ENCODE results near the gene AKT3.

DNA sequence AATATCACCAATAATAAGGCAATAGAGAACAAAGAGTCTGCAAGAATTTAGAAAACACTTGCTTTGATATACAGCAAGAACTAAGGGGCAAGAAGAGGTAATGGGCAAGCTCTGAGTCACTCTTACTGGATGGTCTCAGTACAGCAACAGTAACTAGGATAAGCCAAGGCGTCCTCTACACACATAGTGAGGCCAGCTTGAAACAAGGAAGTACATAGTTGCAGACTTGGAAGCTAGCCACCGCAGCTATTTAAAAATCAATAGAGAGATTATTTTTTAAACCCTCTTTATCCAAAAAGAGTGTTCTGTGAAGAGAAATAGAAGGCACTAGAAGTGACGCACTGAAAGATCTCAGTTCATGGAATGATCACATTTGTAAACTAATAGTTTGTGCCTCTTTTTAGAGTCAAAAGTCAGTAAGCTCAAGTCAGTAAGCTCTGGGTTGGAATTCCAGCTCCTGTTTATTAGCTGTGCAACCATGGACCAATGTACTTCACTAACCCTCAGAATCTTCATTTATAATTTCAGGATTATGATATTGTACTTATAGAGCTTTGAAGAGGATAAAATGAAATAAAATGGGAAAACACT lies 118.6 kb downstream of the AKT3 start:
- TF ChIP-seq, protein P1, sequence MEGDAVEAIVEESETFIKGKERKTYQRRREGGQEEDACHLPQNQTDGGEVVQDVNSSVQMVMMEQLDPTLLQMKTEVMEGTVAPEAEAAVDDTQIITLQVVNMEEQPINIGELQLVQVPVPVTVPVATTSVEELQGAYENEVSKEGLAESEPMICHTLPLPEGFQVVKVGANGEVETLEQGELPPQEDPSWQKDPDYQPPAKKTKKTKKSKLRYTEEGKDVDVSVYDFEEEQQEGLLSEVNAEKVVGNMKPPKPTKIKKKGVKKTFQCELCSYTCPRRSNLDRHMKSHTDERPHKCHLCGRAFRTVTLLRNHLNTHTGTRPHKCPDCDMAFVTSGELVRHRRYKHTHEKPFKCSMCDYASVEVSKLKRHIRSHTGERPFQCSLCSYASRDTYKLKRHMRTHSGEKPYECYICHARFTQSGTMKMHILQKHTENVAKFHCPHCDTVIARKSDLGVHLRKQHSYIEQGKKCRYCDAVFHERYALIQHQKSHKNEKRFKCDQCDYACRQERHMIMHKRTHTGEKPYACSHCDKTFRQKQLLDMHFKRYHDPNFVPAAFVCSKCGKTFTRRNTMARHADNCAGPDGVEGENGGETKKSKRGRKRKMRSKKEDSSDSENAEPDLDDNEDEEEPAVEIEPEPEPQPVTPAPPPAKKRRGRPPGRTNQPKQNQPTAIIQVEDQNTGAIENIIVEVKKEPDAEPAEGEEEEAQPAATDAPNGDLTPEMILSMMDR (IDR thresholded peaks at IDR 0.05), result no peak
- no peak for TF ChIP-seq POLR2A (IDR thresholded peaks at IDR 0.05)

Measured in esophagus squamous epithelium (tissue), 4 donors.